GM13977 (cell line): Measurements from ENCODE around the gene ZNF17.

Source experiments
- DNase-seq: peaks from one replicate; pipeline ENCODE4 v3.0.0; 2012; ENCODE audit warnings: low spot score
- CTCF ChIP-seq: IDR thresholded peaks from 2 replicates; pipeline ENCODE4 v1.5.1; 2012; ENCODE audit warnings: mild to moderate bottlenecking, control low read depth; ENCODE audit not compliant: insufficient read depth; ENCODE audit errors: extremely low read depth, missing control alignments
- in situ Hi-C: fragments of 300-500 bp; cut with MboI; formaldehyde crosslinking; loops from one replicate; pipeline ENCODE4 v1.12.0; 2022; ENCODE audit warnings: low sequenced_read_pairs, low pct_unique_long_range_greater_than_20kb, mixed read lengths, inconsistent platforms; ENCODE audit not compliant: unreplicated experiment

ZNF17 gene

GRCh38 chr19:57395710-57396109, 15.3 kb upstream of the ZNF17 start:
- in situ Hi-C loops: no loop called here
- TF ChIP-seq CTCF: no peak
- DNase-seq: no peak

GRCh38 chr19:57398868-57399267, 12.1 kb upstream of the ZNF17 start:
- no peak for DNase-seq
- TF ChIP-seq CTCF: no peak
- in situ Hi-C loops: no loop called here

GRCh38 chr19:57403737-57404563, 7.0 kb upstream of the ZNF17 start:
- in situ Hi-C loops: no loop called here
- no peak for TF ChIP-seq CTCF

GRCh38 chr19:57406516-57407123, 4.3 kb upstream of the ZNF17 start:
- peak; percentile 93 for TF ChIP-seq CTCF
- in situ Hi-C loops: no loop called here

More at GRCh38 chr19:57403737-57404563, 7.0 kb upstream of the ZNF17 start:
- no peak for DNase-seq

GRCh38 chr19:57419439-57419838, 8.5 kb downstream of the ZNF17 start:
- no peak for DNase-seq
- no peak for TF ChIP-seq CTCF
- in situ Hi-C loops: no loop called here

More at GRCh38 chr19:57406516-57407123, 4.3 kb upstream of the ZNF17 start:
- DNase-seq: peak; percentile 78

- no peak for DNase-seq
- no peak for TF ChIP-seq CTCF
- in situ Hi-C loops: no loop called here
These were observed 10.1 kb downstream of the ZNF17 start for GRCh38 chr19:57421037-57421436.
